ENCODE data around the gene OTOP2.
"Not testable (repeated sequence)": the region's sequence is repeated elsewhere in the genome, so short reads cannot be mapped to it uniquely, and the experiment has no call there.

The OTOP2 gene

DNA sequence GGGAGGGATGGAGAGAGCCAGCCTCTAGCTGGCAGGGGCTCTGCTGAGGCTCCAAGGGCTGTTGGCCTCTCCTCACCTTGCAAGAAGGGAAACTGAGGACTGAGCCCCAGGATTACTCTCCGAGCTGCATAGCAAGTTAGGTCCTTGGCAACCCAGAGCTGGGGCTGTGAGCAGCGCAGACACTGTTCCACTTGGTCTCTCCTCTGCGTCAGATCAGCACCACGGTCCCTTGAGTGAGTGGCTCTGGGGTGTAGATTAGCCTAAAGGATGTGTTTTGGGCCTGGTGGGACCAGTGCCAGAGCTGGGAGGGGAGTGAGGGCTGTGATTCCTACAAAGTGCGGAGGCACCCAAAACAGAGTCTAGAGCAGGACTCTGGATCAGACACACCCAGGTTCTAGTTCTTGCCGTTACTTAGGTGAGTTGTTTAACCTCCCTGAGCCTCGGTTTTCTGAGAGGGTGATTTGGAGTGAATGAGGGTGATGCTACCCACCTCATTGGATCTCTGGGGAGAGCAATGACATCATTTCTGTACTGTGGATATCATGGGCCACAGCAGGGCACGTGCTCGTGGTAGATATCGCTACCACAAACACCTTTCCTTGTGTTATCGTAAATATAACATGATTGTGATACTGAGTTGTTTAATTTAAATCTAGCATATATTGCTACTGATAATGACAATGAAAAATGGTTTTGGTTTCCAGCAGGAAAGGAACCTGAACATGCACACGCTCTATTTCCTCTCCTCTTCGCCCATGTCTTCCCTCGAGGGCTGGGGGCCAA, 22.5 kb upstream of the OTOP2 start:
- DNase-seq (ENCODE audit: low spot score), result no peak

DNA sequence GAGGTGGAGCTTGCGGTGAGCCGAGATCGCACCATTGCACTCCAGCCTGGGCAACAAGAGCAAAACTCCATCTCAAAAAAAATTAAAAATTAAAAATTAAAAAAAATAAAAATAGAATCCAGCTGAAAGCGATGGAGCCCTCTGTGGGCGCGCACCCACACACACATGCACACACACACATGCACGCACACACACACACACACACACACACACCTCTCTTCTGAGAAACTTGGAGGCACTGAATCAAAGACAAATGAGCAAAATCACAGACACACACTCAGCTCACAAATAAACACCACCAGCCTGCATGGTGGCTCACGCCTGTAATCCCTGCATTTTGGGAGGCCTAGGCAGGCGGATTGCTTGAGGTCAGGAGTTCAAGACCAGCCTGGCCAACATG, 21.0 kb upstream of the OTOP2 start:
- no peak for DNase-seq (ENCODE audit: low spot score)

GRCh38 chr17:74903671-74904070, 20.4 kb upstream of the OTOP2 start:
- DNase-seq (ENCODE audit: low spot score), result no peak

GRCh38 chr17:74904687-74905409, 19.2 kb upstream of the OTOP2 start:
- DNase-seq (ENCODE audit: low spot score), result no peak

- not testable (repeated sequence) for DNase-seq (ENCODE audit: low spot score)
Observed at GRCh38 chr17:74906214-74906793, 17.8 kb upstream of the OTOP2 start.

DNA sequence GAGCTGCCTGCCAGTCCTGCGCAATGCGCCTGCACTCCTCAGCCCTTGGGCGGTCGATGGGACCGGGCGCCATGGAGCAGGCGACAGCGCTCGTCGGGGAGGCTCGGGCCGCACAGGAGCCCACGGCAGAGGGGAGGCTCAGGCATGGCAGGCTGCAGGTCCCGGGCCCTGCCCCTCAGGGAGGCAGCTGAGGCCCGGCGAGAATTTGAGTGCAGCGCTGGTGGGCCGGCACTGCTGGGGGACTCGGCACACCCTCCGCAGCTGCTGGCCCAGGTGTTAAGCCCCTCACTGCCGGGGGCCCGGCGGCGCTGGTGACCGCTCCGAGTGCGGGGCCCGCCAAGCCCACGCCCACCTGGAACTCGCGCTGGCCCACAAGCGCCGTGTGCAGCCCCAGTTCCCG, 17.1 kb upstream of the OTOP2 start:
- DNase-seq (ENCODE audit: low spot score), result no peak

GRCh38 chr17:74909097-74909496, 15.0 kb upstream of the OTOP2 start:
- DNase-seq (ENCODE audit: low spot score), result not testable (repeated sequence)

DNA sequence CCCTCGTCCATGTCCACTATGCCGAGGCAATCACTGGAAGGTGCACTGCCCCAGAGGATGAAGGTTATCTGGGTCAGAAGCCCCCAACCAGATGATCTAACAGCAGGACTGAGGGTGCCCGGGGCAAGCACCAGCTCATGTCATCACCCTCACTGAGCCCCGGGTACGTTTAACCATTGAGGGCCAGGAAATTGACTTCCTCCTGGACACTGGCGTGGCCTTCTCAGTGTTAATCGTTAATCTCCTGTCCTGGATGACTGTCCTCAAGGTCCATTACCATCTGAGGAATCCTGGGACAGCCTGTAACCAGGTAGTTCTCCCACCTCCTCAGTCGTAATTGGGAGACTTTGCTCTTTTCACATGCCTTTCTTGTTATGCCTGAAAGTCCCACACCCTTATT, 12.7 kb upstream of the OTOP2 start:
- not testable (repeated sequence) for DNase-seq (ENCODE audit: low spot score)

GRCh38 chr17:74916136-74916850, 7.8 kb upstream of the OTOP2 start:
- no peak for DNase-seq (ENCODE audit: low spot score)

- DNase-seq (ENCODE audit: low spot score), result no peak
Observed at GRCh38 chr17:74916851-74917199, 7.2 kb upstream of the OTOP2 start.

DNA sequence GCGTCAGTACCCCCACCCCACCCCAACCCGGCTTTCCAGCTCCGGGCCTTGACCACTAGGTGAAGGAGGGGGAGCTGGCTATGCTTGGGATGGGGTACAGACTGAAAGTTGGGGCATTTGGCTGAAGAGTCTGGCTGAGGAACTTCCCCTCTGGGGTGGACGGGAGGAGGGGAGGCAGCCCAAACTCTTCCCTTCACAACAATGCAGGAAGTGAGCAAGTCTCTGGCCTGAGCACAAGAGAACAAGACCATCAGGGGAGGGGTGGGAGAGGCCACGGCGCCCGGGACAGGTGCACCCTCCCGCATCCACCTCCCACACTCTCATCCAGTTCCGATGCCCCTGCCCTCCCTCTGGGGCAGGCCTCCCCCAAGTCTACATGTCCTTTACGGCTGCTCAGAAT, 6.6 kb upstream of the OTOP2 start:
- no peak for DNase-seq (ENCODE audit: low spot score)

GRCh38 chr17:74918906-74919305, 5.2 kb upstream of the OTOP2 start:
- DNase-seq (ENCODE audit: low spot score), result no peak

DNA sequence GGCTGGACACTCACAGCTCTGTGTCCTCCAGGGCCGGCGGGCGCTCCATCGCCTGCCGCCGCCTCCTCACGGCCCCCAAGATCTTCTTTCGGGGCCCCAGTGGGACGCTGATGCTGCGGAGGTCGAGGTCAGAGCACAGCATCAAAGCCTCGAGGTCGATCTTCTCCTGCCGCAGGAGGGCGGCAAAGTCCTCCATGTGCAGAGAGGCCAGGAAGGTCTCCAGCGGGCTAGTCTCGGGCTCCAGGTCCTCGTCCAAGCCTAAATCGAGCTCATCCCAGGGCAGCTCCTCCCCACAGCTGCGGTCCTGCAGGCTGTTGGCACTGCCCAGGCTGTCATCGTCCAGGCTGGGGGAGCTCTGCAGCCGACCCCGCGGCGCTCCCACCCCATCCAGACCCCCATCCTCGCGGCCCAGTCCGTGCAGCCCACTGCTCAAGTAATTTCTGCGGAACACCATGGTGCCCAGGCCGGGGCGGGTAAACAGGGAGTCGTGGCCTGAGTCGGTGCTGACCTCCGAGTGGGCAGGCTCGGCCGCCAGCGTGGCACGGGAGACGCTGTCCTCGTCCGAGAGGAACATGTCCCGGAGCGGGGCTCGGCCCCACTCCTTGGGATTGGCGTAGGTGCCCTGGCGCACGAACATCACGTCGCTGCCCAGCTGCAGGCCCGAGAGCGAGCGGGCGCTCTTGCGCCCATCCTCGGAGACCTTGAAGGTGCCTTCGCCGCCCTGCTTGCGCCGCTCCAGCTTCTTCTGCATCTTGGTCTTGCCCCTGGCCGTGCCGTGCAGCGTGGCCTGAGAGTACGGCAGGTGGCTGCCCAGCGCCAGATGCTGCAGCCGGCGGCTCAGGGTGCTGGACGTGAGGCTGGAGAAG, 4.4 kb upstream of the OTOP2 start:
- no peak for DNase-seq (ENCODE audit: low spot score)

DNA sequence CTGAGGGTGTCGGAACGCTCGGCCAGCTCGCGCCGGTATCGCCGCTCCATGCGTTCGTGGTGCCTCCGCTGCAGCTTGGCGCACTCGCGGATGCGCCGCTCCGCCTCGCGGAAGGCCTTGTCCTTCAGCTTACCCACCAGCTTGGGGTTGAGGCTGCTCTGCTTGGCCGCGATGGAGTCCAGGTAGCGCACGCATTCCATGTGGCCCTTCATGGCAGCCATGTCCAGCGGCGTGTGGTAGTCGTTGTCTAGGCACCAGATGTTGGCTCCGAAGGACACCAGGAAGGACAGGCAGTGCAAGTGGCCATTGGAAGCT, 3.8 kb upstream of the OTOP2 start:
- DNase-seq (ENCODE audit: low spot score), result no peak

DNA sequence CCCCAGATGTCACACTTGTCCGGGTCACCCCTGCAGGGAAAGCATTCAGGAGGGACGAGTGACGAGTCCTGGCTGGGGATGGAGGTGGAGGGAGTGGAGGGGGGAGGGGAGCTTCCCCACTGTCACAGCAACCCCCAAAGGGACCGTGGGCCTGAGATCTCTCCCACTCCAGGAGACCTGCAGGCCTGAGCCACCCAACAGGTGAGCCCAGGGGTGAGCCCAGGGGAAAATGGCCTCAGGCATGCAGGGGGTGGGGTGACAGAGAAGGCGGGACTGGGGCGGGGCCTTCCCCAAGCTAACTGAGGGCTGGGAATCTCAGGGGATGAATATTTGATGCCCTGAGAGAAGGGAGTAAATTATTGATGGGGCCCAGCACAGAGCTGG, 3.4 kb upstream of the OTOP2 start:
- DNase-seq (ENCODE audit: low spot score), result no peak

- DNase-seq (ENCODE audit: low spot score), result no peak
Observed at GRCh38 chr17:74921026-74921681, 2.9 kb upstream of the OTOP2 start.

DNA sequence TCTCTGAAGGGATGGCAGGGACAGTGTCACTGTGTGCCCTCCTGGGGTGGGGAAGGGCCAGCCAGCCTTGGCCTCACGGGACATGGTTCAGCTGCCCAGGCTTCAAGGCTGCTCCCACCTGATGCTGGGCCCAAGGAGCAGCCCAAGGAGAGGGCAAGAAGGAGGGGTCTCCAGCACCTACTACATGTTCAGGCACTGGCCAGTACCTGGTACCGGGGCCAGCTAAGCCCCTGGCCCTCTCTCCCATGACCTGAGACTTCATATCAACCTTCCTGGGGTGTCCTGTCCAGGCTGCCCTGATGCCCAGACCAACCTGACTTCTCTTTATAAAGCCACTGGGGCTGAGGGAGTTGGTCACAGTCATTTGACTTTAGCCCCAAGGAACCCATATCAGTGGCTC, 2.3 kb upstream of the OTOP2 start:
- no peak for DNase-seq (ENCODE audit: low spot score)

GRCh38 chr17:74922172-74922571, 1.9 kb upstream of the OTOP2 start:
- DNase-seq (ENCODE audit: low spot score), result no peak

DNA sequence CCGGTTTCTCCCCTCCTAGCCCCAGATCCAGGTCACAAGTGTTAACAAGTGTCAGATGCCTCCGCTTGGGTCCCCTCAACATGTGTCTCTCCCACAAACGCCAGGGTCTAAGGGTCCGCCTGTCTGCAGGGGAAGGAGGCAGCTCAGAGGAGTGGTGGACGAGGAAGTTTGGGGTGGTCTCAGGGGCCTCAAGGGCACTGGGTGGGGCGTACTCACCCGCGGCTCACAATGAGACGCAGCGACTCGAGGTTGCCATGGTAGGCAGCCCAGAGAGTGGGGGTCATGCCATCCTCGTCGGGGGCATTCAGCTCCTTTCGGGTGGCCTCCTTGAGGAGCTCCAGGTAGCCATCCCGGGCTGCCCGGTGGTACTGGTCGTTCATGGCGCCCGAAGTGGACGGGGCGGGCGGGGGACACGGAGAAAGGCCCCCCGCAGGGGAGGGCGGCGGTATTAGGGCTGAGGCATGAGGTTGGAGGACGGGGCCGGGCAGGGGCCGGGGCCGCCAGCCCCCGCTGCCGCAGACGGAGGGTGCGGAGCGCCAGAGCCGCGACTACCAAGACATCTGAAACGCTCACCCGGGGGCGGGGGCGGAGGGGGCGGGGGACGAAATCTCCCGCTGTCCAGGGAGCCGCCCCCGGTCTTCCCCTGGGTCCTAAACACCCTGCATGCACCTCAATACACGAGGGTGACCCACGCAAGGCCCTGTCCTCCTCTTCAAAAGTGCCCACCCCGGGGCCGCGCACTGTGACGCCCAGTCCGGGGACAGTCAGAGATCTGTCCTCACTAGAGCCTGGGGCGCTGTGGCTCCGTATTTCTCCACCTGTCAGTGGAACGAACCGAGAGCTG, 1.2 kb upstream of the OTOP2 start, which contains the start of gene USH1G:
Gene USH1G (minus strand): TSS at position 562 of the 844 bp plus-strand sequence. CDS start 182 bp downstream, at position 380.
- DNase-seq (ENCODE audit: low spot score), result no peak

GRCh38 chr17:74923538-74924249, 379 bp upstream of the OTOP2 start:
- DNase-seq (ENCODE audit: low spot score), result peak; percentile 81

Measured in germinal center (tissue), 1 donor.